Measurements from ENCODE around the gene TFB2M.

Gene TFB2M

GRCh38 chr1:246508897-246509688 lies 57.0 kb downstream of the TFB2M start:
- no peak overlapping the region for H3K4me3 ChIP-seq (ENCODE audit: low read depth, low read length)
- TF ChIP-seq, protein P1, sequence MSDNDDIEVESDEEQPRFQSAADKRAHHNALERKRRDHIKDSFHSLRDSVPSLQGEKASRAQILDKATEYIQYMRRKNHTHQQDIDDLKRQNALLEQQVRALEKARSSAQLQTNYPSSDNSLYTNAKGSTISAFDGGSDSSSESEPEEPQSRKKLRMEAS (IDR thresholded peaks at IDR 0.05; ENCODE audit: low read depth, low read length), result no peak
- TF ChIP-seq, protein P2, sequence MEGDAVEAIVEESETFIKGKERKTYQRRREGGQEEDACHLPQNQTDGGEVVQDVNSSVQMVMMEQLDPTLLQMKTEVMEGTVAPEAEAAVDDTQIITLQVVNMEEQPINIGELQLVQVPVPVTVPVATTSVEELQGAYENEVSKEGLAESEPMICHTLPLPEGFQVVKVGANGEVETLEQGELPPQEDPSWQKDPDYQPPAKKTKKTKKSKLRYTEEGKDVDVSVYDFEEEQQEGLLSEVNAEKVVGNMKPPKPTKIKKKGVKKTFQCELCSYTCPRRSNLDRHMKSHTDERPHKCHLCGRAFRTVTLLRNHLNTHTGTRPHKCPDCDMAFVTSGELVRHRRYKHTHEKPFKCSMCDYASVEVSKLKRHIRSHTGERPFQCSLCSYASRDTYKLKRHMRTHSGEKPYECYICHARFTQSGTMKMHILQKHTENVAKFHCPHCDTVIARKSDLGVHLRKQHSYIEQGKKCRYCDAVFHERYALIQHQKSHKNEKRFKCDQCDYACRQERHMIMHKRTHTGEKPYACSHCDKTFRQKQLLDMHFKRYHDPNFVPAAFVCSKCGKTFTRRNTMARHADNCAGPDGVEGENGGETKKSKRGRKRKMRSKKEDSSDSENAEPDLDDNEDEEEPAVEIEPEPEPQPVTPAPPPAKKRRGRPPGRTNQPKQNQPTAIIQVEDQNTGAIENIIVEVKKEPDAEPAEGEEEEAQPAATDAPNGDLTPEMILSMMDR (IDR thresholded peaks at IDR 0.05; ENCODE audit: low read depth, low read length), result no peak
- no peak for TF ChIP-seq POLR2A (IDR thresholded peaks at IDR 0.05; ENCODE audit: extremely low read depth, insufficient read length)
- no peak for TF ChIP-seq MYC (IDR thresholded peaks at IDR 0.05; ENCODE audit: low read depth, low read length)
- no peak for DNase-seq (ENCODE audit: low read depth)

GRCh38 chr1:246506674-246507481 lies 59.2 kb downstream of the TFB2M start, which contains the start of gene SMYD3:
Gene SMYD3, minus strand, starts transcription at chr1:246507279.
- TF ChIP-seq MYC (IDR thresholded peaks at IDR 0.05; ENCODE audit: low read depth, low read length) (no peak), POLR2A (IDR thresholded peaks at IDR 0.05; ENCODE audit: extremely low read depth, insufficient read length) (peak; percentile 44)
- peak within 1 kb of the TSS; percentile 76 for H3K4me3 ChIP-seq (ENCODE audit: low read depth, low read length)
- peak; percentile 85 for DNase-seq (ENCODE audit: low read depth)

GRCh38 chr1:246506367-246506673 lies 59.7 kb downstream of the TFB2M start:
- TF ChIP-seq, protein P1 (IDR thresholded peaks at IDR 0.05; ENCODE audit: low read depth, low read length), result peak; percentile 41; the same call in 1 of the 2 replicates
- TF ChIP-seq POLR2A (IDR thresholded peaks at IDR 0.05; ENCODE audit: extremely low read depth, insufficient read length), result no peak
- TF ChIP-seq, protein P2 (IDR thresholded peaks at IDR 0.05; ENCODE audit: low read depth, low read length), result no peak
- peak; percentile 21 for DNase-seq (ENCODE audit: low read depth)
- H3K4me3 ChIP-seq (ENCODE audit: low read depth, low read length), result peak overlapping the region; percentile 76

DNA sequence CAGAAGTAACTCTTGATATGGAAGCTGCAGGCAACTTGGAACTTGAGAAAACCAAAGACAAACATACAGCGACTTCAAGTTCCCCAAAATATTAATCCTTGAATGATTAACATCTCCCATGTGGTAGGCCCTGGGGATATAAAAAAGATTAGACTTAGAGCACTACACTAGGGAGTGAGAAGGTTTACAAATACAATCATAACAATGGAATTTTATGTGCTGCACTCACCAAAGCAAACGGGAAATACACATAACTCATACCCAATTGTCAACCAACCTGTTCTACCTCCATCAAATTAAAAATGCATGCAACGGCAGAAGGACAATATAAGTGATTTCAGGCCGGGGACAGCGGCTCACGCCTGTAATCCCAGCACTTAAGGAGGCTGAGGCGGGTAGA lies 62.7 kb downstream of the TFB2M start:
- no peak for DNase-seq (ENCODE audit: low read depth)
- TF ChIP-seq, protein P1 (IDR thresholded peaks at IDR 0.05; ENCODE audit: low read depth, low read length), result no peak
- TF ChIP-seq, protein P2 (IDR thresholded peaks at IDR 0.05; ENCODE audit: low read depth, low read length), result no peak
- TF ChIP-seq POLR2A (IDR thresholded peaks at IDR 0.05; ENCODE audit: extremely low read depth, insufficient read length) (no peak), MYC (IDR thresholded peaks at IDR 0.05; ENCODE audit: low read depth, low read length) (no peak)
- H3K4me3 ChIP-seq (ENCODE audit: low read depth, low read length), result no peak overlapping the region

DNA sequence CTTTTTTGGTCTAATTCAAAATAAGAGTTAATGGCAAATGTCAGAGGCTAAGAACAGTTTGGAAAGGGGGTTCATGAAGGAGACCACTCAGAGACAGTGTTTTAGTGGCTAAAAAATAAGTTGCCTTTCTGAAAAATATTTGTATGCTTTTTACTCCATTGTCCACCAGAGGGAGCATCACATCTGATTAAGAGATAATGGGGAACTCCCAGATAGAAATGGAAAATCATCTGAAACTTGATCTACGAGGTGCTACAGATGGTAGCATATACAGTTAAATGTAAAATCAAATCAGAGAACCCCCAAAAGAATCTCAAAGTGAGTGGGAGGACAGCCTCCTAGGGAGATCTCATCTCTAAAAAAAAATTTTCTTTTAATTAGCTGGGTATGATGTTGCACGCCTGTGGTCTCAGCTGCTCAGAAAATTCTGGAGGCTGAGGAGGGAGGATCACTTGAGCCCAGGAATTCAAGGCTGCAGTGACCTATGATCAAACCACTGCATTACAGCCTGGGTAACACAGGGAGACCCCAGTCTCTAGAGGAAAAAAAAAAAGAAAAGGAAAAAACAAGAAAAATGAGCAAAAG lies 68.6 kb downstream of the TFB2M start:
- peak; percentile 78 for DNase-seq (ENCODE audit: low read depth)
- no peak for TF ChIP-seq POLR2A (IDR thresholded peaks at IDR 0.05; ENCODE audit: extremely low read depth, insufficient read length)
- TF ChIP-seq, protein P2 (IDR thresholded peaks at IDR 0.05; ENCODE audit: low read depth, low read length), result peak; percentile 56
- H3K4me3 ChIP-seq (ENCODE audit: low read depth, low read length), result no peak overlapping the region

GRCh38 chr1:246492611-246493245 lies 73.3 kb downstream of the TFB2M start:
- TF ChIP-seq, protein P1 (IDR thresholded peaks at IDR 0.05; ENCODE audit: low read depth, low read length), result peak; percentile 51; the same call in 1 of the 2 replicates
- TF ChIP-seq POLR2A (IDR thresholded peaks at IDR 0.05; ENCODE audit: extremely low read depth, insufficient read length), result no peak
- TF ChIP-seq, protein P2 (IDR thresholded peaks at IDR 0.05; ENCODE audit: low read depth, low read length), result peak; percentile 79
- DNase-seq (ENCODE audit: low read depth), result peak; percentile 70

More at GRCh38 chr1:246492611-246493245, 73.3 kb downstream of the TFB2M start:
- no peak overlapping the region for H3K4me3 ChIP-seq (ENCODE audit: low read depth, low read length)
